NOMO-1 treated with dmso at 0.1 percent for 144 hours (cell line): Measurements from ENCODE around the gene HEXD.
"Not testable (repeated sequence)": the region's sequence is repeated elsewhere in the genome, so short reads cannot be mapped to it uniquely, and the experiment has no call there.

Experiments
- DNase-seq: peaks from one replicate; lab custom pipeline; 2025; ENCODE audit not compliant: unreplicated experiment; lab: John Stamatoyannopoulos, UW

Gene HEXD

GRCh38 chr17:82382220-82382932, 35.8 kb upstream of the HEXD start:
- not testable (repeated sequence) for DNase-seq

- DNase-seq: no peak
Observed at GRCh38 chr17:82382933-82383255, 35.3 kb upstream of the HEXD start.

- DNase-seq: no peak
Observed at GRCh38 chr17:82383411-82383810, 34.7 kb upstream of the HEXD start.

GRCh38 chr17:82384051-82384729, 34.0 kb upstream of the HEXD start:
- DNase-seq: no peak

- DNase-seq: no peak
Observed at GRCh38 chr17:82384730-82385481, 33.2 kb upstream of the HEXD start.

- DNase-seq: no peak
Observed at GRCh38 chr17:82385559-82386254, 32.4 kb upstream of the HEXD start.

GRCh38 chr17:82386255-82386831, 31.8 kb upstream of the HEXD start:
- DNase-seq: no peak

GRCh38 chr17:82386881-82387704, 31.1 kb upstream of the HEXD start:
- DNase-seq: no peak

- DNase-seq: no peak
Observed at GRCh38 chr17:82387705-82388106, 30.4 kb upstream of the HEXD start.

GRCh38 chr17:82388223-82388921, 29.8 kb upstream of the HEXD start:
- DNase-seq: no peak

GRCh38 chr17:82388922-82389283, 29.2 kb upstream of the HEXD start:
- no peak for DNase-seq

- DNase-seq: no peak
Observed at GRCh38 chr17:82389379-82389778, 28.8 kb upstream of the HEXD start.

GRCh38 chr17:82390015-82390859, 27.9 kb upstream of the HEXD start:
- no peak for DNase-seq

GRCh38 chr17:82390860-82391435, 27.2 kb upstream of the HEXD start:
- no peak for DNase-seq

GRCh38 chr17:82391496-82392066, 26.6 kb upstream of the HEXD start:
- no peak for DNase-seq

- no peak for DNase-seq
Observed at GRCh38 chr17:82392209-82392920, 25.8 kb upstream of the HEXD start.

GRCh38 chr17:82392941-82393340, 25.2 kb upstream of the HEXD start:
- no peak for DNase-seq

- no peak for DNase-seq
Observed at GRCh38 chr17:82394278-82394677, 23.9 kb upstream of the HEXD start.
